ENCODE results near the gene SZT2. TPM values are rescaled to one million over a fixed set of nuclear protein-coding genes. Genes with fewer than 3 reads are reported as not detected.
"Not testable (repeated sequence)": the region's sequence is repeated elsewhere in the genome, so short reads cannot be mapped to it uniquely, and the experiment has no call there.

SZT2 gene
- total RNA-seq, 1 donor from 2014 or later: 22.0 TPM

DNA sequence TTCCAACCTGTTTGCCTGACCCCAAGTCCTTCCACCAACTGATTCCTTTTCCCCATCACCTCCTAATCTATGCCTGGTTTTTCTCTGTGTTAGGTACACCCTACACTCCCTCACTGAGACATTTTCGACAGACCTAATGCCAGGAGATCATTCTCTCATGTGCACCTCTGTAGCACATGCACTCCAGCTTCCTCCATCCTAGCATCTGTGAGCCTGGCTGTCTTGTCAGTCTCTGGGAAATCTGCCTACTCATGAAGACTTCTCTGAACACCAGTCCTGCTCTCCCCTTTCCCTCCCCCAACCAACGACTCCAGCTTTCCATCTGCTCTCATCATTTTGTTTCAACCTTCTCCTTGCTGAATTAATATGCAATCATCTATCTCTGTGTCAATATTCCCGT, 1.1 kb upstream of the SZT2 start:
- ATAC-seq: peak; percentile 9

GRCh38 chr1:43392702-43393101, 3.0 kb downstream of the SZT2 start:
- no peak for ATAC-seq

DNA sequence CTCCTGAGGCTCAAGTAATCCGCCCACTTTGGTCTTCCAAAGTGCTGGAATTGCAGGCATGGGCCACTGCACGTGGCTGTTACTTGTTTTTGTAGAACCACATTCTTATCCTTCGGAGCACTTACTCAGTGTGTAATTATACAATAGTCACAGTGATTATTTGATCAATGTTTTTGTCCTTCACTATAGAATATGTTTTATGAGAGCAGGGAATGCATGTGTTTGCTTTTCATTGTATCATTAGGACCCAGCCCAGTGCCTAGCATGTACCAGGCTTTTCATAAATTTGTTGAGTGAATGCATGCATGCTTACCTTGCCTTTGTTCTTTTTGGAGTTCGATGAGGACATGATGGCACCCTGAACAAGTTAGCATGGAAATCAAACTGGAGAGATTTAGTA, 5.8 kb downstream of the SZT2 start:
- ATAC-seq: no peak

DNA sequence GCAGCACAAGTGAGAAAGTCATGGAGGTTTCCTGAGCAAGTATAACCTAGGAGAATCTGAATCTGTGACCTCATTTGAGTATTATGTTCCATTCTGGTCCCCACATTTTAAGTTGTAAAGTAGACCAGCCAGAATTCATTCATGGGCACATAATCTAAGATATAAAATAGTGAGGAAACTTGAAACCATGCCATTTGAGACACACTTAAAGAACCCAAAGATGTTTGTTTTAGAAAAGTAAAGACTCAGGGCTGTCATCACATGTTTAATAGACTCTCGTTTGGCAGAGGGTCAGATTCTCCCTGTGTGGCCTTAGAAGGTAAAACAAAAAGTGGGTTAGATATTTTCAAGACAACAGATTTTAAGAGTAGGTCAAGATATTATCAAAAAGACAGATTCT, 6.4 kb downstream of the SZT2 start:
- no peak for ATAC-seq

GRCh38 chr1:43398227-43398626, 8.5 kb downstream of the SZT2 start:
- no peak for ATAC-seq

DNA sequence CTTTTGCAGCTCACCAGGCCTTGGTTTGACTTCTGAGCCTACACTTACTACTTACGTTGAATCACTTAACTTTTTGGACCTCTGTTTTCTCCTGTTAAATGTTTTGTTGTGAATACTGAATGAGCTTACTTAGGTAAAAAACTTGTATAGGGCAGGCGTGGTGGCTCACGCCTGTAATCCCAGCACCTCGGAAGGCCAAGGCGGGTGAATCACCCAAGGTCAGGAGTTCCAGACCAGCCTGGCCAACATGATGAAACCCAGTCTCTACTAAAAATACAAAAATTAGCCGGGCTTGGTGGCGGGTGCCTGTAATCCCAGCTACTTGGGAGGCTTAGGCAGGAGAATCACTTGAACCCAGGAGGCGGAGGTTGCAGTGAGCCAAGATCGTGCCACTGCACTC, 10.7 kb downstream of the SZT2 start:
- not testable (repeated sequence) for ATAC-seq

- ATAC-seq: no peak
These were observed 12.6 kb downstream of the SZT2 start for GRCh38 chr1:43402089-43402865.

GRCh38 chr1:43404353-43404752, 14.7 kb downstream of the SZT2 start:
- ATAC-seq: no peak

DNA sequence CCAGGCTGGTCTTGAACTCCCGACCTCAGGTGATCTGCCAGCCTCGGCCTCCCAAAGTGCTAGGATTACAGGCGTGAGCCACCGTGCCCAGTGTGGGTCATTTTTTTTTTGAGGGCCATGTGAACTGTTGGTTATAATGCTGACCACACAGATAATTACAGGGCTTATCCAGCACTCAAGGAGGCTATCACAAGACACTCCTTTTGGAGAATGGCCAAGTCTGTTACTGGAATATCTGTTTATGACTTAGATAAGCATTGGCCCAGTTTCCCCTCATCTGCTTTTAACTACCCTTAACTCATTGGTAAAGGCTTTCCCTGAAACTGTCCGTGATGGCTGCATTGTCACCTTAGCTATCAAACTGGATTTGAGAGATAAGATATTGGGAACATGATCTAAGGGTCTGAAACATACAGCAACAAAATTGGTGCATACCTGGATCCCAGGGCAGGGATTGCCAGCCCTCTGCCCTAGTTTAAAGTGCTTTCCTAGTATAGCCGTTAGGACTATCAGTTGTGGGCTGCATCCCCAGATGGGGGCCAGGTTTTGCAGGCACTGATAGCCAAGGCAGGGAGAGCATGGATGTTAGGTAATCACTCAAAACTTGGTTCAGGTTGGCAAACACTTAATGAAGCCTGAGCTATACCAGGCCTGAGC, 15.6 kb downstream of the SZT2 start:
- no peak for ATAC-seq

- no peak for ATAC-seq
These were observed 16.2 kb downstream of the SZT2 start for GRCh38 chr1:43405876-43406234.

DNA sequence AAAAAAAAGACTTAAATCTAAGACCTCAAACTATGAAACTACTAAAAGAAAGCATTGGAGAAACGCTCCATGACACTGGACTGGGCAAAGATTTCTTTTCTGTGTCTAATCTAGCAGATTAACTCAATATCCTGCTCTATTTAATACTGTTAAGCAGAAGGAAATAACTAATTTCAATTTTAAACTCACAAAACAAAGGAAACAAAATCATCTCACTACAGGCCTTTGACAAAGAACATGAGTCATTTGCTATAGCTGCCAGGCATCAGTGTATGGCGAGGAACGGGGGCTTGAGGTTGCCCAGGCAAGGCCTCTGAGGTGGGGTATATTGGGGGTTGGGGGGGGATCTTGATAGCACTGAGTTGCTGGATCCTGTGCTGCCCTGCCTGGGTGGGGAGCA, 20.9 kb downstream of the SZT2 start:
- ATAC-seq: peak; percentile 40

DNA sequence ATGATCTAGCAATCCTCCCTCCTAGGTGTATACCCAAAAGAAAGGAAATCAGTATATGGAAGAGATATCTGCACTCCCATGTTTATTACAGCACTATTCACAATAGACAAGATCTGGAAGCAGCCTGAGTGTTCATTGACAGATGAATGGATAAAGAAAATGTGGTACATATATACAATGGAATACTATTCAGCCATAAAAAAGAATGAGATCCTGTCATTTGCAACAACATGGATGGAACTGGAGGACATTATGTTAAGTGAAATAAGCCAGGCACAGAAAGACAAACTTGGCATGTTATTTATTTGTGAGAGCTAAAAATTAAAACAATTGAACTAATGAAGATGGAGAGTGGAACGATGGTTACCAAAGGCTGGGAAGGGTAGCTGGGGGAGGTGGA, 23.7 kb downstream of the SZT2 start:
- not testable (repeated sequence) for ATAC-seq

- peak; percentile 70 for ATAC-seq
These were observed 25.0 kb downstream of the SZT2 start for GRCh38 chr1:43414634-43415223.

GRCh38 chr1:43415901-43416300, 26.2 kb downstream of the SZT2 start:
- peak; percentile 7 for ATAC-seq

DNA sequence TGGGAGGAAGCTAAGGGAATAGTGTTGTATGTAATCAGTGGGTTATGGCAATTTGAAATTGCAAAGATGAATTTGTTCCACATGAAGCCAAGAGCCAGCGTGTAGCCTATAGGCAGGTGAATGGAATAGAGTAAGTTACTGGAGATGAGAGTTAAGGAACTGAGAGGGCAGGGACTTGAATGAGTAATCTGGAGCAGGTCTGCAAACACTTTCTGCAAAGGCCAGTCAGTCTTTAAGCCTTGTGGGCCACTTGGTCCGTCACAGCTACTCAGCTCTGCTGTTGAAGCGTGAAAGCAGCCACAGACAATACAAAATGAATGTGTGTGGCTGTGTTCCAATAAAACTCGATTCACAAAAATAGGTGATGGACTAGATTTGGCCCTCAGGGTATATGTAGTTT, 29.2 kb downstream of the SZT2 start:
- peak; percentile 28 for ATAC-seq

GRCh38 chr1:43419627-43420425, 30.1 kb downstream of the SZT2 start:
- ATAC-seq: no peak

DNA sequence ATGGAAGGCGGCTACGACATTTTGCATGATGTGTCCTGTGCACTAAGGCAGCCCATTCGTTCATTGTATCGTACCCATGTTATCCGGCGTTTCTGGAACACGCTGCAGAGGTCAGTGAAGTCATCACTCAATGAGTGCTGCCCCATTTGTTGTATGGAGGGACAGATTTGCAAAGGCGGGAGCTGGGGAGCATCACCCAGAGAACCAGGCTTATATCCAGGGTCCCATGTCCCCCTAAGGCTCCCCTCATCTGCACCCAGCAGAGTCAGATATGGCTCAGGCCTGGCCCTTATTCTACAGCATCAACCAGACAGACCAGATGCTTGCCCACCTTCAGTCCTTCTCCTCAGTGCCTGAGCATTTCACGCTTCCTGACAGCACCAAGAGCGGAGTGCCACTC, 31.2 kb downstream of the SZT2 start:
- no peak for ATAC-seq

GRCh38 chr1:43421396-43421795, 31.7 kb downstream of the SZT2 start:
- no peak for ATAC-seq

GRCh38 chr1:43421976-43422750, 32.5 kb downstream of the SZT2 start:
- no peak for ATAC-seq

DNA sequence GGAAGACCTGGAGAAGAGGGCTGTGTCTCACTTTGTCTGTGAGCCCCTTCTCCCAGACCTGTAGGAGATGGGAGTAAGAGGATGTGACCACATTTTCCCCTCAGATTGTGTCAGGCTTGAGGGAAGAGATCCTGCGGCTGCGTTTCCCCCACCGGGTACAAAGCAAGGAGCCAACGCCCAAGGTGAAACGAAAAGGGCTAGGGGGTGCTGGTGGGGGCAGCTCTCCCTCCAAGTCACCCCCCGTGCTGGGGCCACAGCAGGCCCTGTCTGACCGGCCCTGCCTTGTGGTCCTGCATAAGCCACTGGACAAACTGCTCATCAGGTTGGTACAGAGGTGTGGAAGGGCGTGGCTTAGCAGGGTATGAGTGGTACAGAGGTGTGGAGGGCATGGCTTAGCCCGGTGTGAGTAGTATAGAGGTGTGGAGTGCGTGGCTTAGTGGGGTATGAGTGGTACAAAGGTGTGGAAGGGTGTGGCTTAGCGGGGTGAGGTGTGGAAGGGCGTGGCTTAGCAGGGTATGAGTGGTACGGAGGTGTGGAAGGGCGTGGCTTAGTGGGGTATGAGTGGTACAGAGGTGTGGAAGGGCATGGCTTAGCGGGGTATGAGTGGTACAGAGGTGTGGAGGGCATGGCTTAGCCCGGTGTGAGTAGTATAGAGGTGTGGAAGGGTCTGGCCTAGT, 33.4 kb downstream of the SZT2 start:
- peak; percentile 63 for ATAC-seq

- peak; percentile 78 for ATAC-seq
These were observed 34.2 kb downstream of the SZT2 start for GRCh38 chr1:43423672-43424550.
